ENCODE data around the gene LZTR1. TPM values are rescaled to one million over a fixed set of nuclear protein-coding genes. Genes with fewer than 3 reads are reported as not detected.
"Not testable (repeated sequence)": the region's sequence is repeated elsewhere in the genome, so short reads cannot be mapped to it uniquely, and the experiment has no call there.

Gene LZTR1
- total and polyA plus RNA-seq, 9 donors = 28.2 to 73.4 (median 50.0) TPM

- intact Hi-C loops (cut with DNase I) = loop anchor here in 1 of 4 donors (5.0 kb wide), 1 partner anchor 65 kb away; the partner anchor contains the start of gene LZTR1
- no peak overlapping the region for H3K4me3 ChIP-seq
- H3K27ac ChIP-seq = no peak overlapping the region
- peaks cover 4% of the 10 kb centered on the region for H3K4me1 ChIP-seq (ENCODE audit: insufficient read depth)
- WGBS, 3 donors = 84 to 91% (median 86%) methylated on average over 7 of the region's 7 CpGs
- TF ChIP-seq POLR2A (IDR thresholded peaks at IDR 0.05) (no peak), EP300 (IDR thresholded peaks at IDR 0.05) (no peak), CTCF (IDR thresholded peaks at IDR 0.05) (no peak)
- H3K27me3 ChIP-seq = no peaks in the 10 kb centered on the region
- no peak for DNase-seq
- H3K36me3 ChIP-seq = no peaks in the 10 kb centered on the region
- no peaks in the 10 kb centered on the region for H3K9me3 ChIP-seq
Observed at GRCh38 chr22:21047730-21048129, 65.6 kb downstream of the LZTR1 start.

GRCh38 chr22:21048448-21048847 is 66.4 kb downstream of the LZTR1 start:
- H3K27ac ChIP-seq; H3K4me3 ChIP-seq; H3K27me3 ChIP-seq; H3K4me1 ChIP-seq (ENCODE audit: insufficient read depth); DNase-seq; H3K9me3 ChIP-seq; H3K36me3 ChIP-seq: not testable (repeated sequence)
- intact Hi-C loops (cut with DNase I) = loop anchor here in 1 of 4 donors (5.0 kb wide), 1 partner anchor 66 kb away; the partner anchor contains the start of gene LZTR1
- WGBS, 3 donors = 72 to 81% (median 79%) methylated on average over 5 of the region's 5 CpGs

MicroRNAs encoded within 50 kb of the gene (microRNA counts, 767-probe panel; counts per million panel counts)
- microRNA hsa-miR-649 = 530 counts per million, percentile 78 among the panel's probes with 10 or more counts

Small RNAs within 50 kb of the gene (microRNA-seq; reads per million reads assigned to microRNA genes)
- gene MIR649 = 0 reads per million in 3 donors

Small RNAs within 50 kb of the gene (small RNA-seq; reads per million reads assigned to genes)
- gene MIR649 = not detected

Other genes starting within 250 kb of the LZTR1 start
- 1 to 10 TPM in 3 of 7 donors, under 1 TPM in 4; 0.22 to 2.2 (median 0.61) TPM for gene SERPIND1, start 208.2 kb upstream of the LZTR1 start, total RNA-seq
- 1 to 10 TPM; 1.1 to 5.0 TPM for gene SERPIND1, start 208.2 kb upstream of the LZTR1 start, polyA plus RNA-seq
- 10 to 100 TPM; 50.0 to 97.6 (median 66.7) TPM for gene PI4KA, start 123.5 kb upstream of the LZTR1 start, total RNA-seq
- gene PI4KA, start 123.5 kb upstream of the LZTR1 start, polyA plus RNA-seq = 10 to 100 TPM; 30.6 to 36.9 TPM
- 10 to 100 TPM; 12.1 to 25.1 (median 22.9) TPM for gene SNAP29, start 123.3 kb upstream of the LZTR1 start, total RNA-seq
- gene SNAP29, start 123.3 kb upstream of the LZTR1 start, polyA plus RNA-seq = 10 to 100 TPM; 12.0 to 58.6 TPM
- 10 to 100 TPM; 42.8 to 71.5 (median 58.0) TPM for gene CRKL, start 64.9 kb upstream of the LZTR1 start, total RNA-seq
- 10 to 100 TPM; 22.7 to 51.5 TPM for gene CRKL, start 64.9 kb upstream of the LZTR1 start, polyA plus RNA-seq
- 1 to 10 TPM in 4 of 7 donors, under 1 TPM in 3; 0.43 to 2.7 (median 1.1) TPM for gene AIFM3, start 15.0 kb upstream of the LZTR1 start, total RNA-seq
- 1 to 10 TPM in 1 of 2 donors, not detected in 1; 1.1 TPM for gene AIFM3, start 15.0 kb upstream of the LZTR1 start, polyA plus RNA-seq
- gene THAP7, start 19.8 kb downstream of the LZTR1 start, total RNA-seq = 10 to 100 TPM; 27.5 to 54.0 (median 39.3) TPM
- 10 to 100 TPM in 1 of 2 donors, 1 to 10 TPM in 1; 7.8 to 54.9 TPM for gene THAP7, start 19.8 kb downstream of the LZTR1 start, polyA plus RNA-seq
- 1 to 10 TPM in 4 of 7 donors, under 1 TPM in 3; 0.69 to 1.6 (median 1.0) TPM for gene P2RX6, start 32.9 kb downstream of the LZTR1 start, total RNA-seq
- gene P2RX6, start 32.9 kb downstream of the LZTR1 start, polyA plus RNA-seq = 1 to 10 TPM in 1 of 2 donors, under 1 TPM in 1; 0.47 to 1.3 TPM
- 1 to 10 TPM in 1 of 7 donors, under 1 TPM in 4, not detected in 2; 0.23 to 4.8 (median 0.61) TPM for gene SLC7A4, start 50.3 kb downstream of the LZTR1 start, total RNA-seq
- gene SLC7A4, start 50.3 kb downstream of the LZTR1 start, polyA plus RNA-seq = under 1 TPM; 0.16 to 0.30 TPM
- 1 to 10 TPM in 2 of 7 donors, under 1 TPM in 2, not detected in 3; 0.25 to 3.0 (median 0.77) TPM for gene LRRC74B, start 63.6 kb downstream of the LZTR1 start, total RNA-seq
- gene LRRC74B, start 63.6 kb downstream of the LZTR1 start, polyA plus RNA-seq = under 1 TPM; 0.02 to 0.03 TPM